OCI-LY1 (cell line): Measurements from ENCODE around the gene PREX1.

ENCODE experiments used
- EZH2 ChIP-seq: fragments of 200-600 bp; sonication (generic), shearing (Covaris generic); IDR thresholded peaks from 2 replicates; pipeline ENCODE4 v1.8.0; 2017; ENCODE audit warnings: borderline replicate concordance, mixed run types, mild to moderate bottlenecking, antibody characterized with exemption, low read length, moderate library complexity, mixed read lengths
- TF ChIP-seq, protein P1 (sequence below): fragments of 200-600 bp; sonication (generic), shearing (Covaris generic); IDR thresholded peaks from 2 replicates; pipeline ENCODE4 v1.5.1; 2017; ENCODE audit warnings: mild to moderate bottlenecking, antibody characterized with exemption, low read length, moderate library complexity, mixed read lengths

DNA sequence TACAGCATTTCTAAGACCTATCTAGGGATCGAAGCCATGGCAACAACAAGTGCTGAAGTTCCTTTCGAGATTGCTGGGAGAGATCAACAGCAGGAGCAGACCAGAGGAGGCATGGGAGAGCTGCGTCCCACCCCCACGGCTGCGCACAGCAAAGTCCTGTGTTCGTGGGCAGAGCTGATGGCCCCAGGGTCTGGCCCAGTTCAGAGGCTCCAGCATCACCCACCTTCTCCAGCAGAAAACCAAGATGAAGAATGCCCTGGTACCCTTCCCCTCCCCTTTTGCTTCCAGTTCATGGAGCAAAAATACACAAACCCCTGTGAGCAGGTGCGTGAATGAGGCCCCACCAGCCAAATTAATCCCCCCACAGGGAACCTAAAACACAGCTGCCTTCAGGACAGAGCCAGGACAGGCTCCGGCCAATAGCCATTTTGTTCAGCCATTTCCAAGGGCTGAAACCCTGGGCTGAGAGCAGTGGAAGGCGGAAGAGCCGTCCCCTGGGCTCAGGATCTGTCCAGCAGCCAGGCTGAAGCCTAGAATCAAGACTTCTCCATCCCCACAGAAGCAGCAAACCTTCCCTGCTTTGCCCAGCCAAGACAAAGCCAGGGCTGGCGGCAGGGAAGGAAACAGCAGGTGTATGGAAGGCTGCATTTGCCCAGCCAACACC lies 102.8 kb downstream of the PREX1 start:
- TF ChIP-seq, protein P1, sequence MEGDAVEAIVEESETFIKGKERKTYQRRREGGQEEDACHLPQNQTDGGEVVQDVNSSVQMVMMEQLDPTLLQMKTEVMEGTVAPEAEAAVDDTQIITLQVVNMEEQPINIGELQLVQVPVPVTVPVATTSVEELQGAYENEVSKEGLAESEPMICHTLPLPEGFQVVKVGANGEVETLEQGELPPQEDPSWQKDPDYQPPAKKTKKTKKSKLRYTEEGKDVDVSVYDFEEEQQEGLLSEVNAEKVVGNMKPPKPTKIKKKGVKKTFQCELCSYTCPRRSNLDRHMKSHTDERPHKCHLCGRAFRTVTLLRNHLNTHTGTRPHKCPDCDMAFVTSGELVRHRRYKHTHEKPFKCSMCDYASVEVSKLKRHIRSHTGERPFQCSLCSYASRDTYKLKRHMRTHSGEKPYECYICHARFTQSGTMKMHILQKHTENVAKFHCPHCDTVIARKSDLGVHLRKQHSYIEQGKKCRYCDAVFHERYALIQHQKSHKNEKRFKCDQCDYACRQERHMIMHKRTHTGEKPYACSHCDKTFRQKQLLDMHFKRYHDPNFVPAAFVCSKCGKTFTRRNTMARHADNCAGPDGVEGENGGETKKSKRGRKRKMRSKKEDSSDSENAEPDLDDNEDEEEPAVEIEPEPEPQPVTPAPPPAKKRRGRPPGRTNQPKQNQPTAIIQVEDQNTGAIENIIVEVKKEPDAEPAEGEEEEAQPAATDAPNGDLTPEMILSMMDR = no peak
- no peak for TF ChIP-seq EZH2
